Dermis microvascular lymphatic vessel endothelial cell (primary cell): ENCODE results near the gene SLC7A11. TPM values are rescaled to one million over a fixed set of nuclear protein-coding genes. Genes with fewer than 3 reads are reported as not detected.
"Not testable (repeated sequence)": the region's sequence is repeated elsewhere in the genome, so short reads cannot be mapped to it uniquely, and the experiment has no call there.

Source experiments
- DNase-seq, 2 donors: peaks; one replicate each; pipeline versions ENCODE4 v3.0.0 to v3.0.0-alpha.2; 2010; ENCODE audit warnings: low read depth in 2 of 2
- total RNA-seq: library from RNA; depleted of rRNA; stranded (reverse); fragments of >200 nt; gene quantifications from 2 replicates; pipeline ENCODE4 v1.2.1, GENCODE V29; 2014

SLC7A11 gene
- total RNA-seq, 1 donor from 2014 or later = 17.3 TPM

DNA sequence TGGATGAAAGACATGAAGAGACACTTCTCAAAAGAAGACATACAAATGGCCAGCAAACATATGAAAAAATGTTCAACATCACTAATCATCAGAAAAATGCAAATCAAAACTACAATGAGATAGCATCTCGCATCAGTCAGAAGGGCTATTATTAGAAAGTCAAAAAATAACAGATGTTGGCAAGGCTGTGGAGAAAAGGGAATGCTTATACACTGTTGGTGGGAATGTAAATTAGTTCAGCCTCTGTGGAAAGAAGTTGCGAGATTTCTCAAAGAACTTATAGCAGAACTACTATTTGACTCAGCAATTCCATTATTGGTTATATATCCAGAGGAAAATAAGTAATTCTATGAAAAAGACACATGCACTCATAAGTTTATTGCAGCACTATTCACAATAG, 31.6 kb downstream of the SLC7A11 start:
- DNase-seq = not testable (repeated sequence)

DNA sequence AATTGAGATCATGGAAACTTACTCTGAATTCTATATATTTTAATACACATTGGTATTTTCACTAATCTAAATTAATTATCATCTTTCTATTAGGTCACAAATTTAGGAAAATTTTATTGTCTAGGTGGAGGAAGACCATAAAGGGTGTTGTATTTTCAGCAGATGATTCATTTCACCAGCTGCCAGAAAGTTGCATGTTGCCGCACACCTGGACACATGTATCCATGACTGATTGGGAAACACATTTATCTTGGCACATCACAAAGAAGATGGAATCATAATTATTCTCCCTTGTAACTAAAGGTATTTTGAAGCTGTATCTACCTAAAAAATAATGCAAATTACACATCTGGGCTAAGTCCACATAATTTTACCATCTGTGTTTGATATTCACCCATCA, 33.1 kb downstream of the SLC7A11 start:
- DNase-seq = no peak

DNA sequence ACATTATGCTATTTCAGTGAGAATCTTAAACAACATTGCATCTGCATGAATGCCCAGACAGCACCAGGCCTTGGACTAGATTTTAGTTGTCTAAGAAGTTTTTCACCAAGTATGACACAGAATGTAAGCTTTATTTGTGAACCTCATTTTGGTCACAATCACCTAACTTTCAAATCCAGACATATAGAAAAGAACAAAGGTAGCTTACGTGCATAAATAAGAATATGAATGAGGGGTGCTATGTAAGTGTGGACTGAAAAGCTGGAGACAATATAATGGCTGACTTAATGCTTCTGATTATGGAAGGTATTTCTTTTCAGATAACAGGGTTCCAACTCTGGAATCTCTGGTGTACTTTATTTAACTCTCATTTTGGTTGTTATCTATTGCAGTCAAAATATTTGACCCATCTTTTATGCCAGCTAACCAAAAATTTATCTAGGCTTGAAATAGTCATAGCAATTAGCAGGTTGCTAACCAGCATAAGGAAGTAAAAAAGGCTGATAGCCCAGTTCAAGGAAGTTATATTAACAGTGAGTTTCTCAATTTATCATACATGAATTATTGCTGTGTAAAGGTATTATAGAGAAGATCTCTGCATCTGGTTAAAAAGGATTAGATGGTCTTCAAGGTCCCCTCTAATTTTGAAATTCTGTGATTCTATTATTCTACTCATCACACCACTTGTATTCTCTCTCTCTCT, 36.5 kb downstream of the SLC7A11 start:
- DNase-seq = no peak

DNA sequence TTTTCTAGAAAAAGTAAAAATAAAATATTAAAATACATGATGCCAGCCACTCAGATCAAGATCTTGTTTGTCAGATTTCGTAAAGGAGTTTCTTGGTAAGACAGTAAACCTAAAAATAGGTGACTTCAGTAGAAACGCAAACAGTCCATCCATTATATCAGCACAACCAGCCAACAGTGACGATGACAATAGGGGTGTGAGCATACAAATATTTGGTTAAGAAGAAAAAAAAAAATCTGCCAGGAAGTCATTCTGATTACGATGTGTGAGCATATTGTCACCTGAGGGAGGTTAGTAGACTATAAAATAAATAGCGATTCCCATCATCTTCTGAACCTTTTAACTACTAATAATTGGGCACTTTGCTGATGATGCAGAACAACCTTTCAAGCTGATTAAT, 37.6 kb downstream of the SLC7A11 start:
- DNase-seq = no peak

DNA sequence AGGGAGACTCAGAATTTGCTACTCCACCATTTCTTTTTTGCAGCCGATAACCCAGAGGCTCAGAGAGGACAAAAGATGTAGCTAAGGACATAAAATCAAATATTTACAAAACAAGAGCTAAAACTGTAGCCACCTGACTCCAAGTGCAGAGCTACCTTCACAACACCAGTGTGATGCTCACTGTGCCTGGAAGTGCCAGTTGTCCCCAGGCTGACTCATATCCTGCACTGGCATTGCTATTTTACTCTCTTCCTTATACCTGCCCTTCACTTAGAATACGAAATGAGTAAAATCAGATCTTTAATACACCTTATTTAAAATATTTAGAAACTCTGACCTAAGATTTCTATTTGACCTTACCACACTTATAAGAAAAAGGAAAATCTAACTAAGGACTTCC, 39.5 kb downstream of the SLC7A11 start:
- peak in 1 of 2 donors; percentile 24 for DNase-seq

DNA sequence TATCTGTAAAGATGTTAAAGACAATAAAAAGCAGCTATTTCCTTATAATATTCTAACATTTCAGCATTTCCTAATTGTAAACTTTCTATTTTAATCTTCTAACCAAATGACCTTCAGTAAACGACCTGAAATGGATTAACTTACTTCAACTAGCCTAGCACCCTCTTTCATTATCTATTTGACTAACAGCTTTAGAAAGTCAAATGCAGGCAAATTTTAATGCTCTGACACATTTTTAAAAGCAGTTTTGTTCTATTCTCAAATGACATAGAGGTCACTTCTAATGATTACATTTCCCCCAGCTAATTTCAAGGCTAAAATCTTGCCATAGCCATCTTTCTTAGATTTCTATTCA, 41.9 kb downstream of the SLC7A11 start:
- no peak for DNase-seq

DNA sequence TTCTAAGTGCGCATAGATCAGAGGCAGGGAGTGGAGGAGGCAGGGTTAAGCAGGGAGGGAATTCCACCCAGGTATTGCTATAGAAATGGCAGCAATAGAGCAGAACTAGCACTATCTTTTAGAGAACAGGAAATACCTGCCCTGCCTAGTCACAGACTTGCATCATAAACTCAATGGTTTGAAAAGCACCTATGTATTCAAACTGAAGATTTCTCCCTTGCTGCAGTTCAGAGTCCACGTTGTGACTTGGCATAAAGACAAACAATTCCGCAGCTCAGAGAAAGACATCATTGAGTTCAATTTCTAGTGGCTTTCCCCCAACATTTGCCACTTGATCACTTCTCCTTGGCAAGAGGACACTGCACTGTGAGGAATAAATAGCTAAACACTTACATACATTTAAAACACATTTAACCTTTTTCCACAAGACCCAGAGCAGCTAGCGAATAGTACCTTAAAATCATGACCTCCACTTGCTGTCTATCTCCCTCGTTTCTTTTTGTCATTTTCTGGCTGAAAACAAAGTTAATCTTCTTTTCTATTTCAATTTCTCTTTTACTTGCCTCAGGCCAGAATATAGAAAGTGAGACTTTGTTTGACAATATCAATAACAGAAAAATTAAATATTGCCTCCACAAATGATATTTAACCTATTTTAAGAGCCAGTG, 42.4 kb downstream of the SLC7A11 start:
- DNase-seq = peak; percentile 57 to 78

DNA sequence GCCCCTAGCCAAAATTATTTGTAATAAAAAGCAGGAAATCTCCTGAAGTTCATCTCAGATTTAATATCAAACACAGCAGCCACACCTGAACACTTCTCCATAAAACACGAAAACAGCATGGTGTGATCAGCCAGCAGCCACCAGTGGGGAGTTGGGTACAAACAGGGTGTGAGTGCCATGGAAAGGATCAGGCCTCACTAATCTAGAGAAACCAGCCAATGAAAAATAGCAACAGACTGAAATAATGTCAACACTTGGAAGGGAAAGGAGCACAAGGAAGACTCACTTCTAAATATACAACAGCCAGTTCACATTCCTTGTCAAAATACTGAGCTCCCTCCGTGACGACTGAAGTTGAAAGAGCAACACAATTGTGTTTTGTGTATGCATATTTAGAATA, 46.0 kb downstream of the SLC7A11 start:
- DNase-seq = no peak

DNA sequence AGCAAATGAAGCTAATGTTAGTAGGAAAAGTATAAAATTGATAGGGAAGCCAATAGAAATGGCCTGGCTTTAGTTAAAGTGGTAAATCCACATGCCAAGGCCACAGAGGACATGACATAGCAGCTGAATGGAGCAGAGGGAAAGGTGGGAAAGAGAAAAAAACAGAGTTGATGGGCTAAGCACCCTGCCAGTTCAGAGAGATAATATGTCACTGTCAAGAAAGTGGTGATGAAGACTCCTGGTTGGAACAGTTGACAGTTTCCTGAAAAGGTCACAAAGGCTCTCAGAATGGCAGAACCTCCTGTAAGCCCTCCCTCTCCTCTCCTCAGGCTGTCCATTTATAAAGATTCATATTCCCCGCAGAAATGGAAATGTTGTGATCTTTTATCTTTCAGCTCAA, 48.2 kb downstream of the SLC7A11 start:
- no peak for DNase-seq

DNA sequence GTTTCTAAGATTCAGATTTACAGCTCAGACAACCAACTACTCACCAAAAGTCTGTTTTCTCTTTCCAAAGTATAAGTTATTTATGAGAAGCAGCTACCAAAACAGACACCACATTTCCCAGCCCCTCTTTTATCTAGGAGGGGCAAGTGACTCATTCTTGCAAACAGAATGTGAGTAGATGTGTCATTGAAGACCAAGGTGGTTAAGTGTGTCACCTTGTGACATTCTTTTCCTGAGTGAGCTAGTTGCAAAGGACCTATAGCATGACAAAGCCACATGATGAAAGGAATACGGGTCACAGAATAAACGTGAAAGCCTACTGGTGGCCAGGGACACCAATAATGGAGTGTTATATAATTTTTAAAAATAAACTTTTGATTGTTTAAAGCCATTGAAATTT, 50.0 kb downstream of the SLC7A11 start:
- DNase-seq = peak in 1 of 2 donors; percentile 53

DNA sequence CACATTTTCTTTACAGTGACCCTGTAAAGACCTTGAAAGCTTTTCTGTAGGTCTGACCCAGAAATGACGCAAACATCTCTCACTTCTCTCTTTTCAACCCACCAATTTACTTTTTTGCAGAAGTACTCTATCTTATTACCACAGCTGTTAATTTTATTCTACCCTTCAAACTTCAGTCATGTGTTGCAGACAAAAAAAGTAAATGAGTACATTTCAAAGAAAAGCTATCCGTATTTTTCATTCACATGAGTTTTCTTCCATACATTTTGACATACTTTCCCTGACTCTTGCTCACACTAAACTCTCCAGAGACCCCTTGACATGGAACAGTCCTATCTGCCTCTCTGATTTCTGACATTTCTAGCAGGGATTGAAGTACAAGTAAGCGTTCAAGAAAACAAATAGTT, 51.7 kb downstream of the SLC7A11 start:
- no peak for DNase-seq

DNA sequence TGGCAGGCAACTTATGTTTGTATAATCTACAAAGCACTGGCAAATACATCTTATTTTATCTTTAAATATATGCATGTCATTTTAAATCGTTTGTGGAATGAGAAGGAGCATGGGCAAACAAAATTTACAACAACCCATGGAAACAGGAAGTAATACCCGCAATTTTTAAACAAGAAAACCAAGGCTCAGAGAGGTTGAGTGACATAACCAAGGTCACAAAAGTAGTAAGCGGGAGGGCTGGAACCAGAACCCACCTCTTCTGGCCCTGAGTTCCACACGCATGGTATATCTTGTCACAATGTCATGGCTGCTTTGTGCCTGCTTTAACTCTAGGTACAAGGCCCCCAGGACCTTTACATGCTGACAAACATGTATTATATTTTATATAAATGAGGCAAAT, 52.9 kb downstream of the SLC7A11 start:
- no peak for DNase-seq

DNA sequence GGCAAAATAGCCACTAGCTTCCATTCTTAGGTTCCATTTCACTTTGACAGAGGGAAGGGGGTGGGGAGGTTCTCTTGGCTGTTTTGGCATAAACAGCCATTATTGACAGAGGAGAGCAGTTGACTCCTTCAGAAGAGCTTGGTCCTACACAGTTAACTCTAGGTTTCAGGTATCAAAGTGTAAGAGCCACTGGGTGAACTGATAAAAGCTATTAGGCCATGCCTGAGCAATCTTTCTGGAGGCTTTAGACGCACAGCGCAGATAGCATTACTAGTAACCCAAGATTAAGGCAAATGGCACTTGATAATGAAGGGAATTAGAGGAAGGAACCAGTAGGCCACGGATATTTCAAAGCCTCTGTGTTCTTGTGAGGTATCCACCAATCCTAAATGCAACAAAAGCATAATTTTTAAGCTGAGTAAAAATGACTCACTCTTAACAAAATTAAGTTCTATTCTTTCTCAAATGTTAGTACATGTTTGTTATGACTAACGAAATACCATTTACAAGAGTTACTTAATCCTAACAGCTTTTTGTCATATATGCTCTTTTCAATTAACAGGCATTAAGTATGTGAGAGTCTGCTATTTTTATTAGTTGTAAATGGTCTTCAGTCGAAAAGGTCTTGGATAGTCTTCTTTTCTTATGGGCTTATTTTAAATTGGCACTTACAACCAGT, 53.6 kb downstream of the SLC7A11 start:
- DNase-seq = no peak

DNA sequence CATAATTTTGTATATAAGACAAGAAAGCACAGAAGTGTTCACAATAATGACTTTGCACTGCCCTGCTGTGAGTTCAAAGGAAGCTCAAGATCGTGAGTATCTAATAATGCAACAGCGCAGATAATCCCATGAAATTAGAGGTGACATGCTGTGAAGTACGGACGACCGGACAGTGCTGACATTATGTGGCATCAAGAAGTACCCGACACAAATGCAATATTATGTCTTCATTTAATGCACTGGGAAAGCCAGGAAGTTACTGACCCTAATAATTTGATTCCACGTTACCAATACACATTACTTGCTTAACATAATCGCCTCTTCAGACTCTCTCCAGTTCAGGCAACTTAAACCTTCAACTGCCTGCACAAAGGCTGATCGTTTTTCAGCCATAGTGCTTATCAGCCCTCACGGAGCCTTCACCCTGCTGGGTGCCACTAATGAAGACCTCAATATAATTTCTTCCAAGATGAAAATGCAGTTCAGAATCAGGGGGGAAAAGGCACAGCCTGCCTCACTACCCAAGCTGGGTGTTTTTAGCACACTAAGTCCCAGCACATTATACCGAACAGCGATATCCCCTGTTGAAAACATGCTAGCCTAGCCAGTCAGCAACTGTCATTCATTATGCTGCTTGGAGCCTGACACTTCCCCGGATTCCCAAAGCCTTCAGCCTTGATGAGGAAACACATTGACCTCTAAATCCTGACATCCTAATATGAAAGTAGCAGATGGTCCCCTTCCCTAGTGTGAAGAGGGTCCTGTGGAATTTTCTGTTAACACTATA, 56.1 kb downstream of the SLC7A11 start:
- no peak for DNase-seq

DNA sequence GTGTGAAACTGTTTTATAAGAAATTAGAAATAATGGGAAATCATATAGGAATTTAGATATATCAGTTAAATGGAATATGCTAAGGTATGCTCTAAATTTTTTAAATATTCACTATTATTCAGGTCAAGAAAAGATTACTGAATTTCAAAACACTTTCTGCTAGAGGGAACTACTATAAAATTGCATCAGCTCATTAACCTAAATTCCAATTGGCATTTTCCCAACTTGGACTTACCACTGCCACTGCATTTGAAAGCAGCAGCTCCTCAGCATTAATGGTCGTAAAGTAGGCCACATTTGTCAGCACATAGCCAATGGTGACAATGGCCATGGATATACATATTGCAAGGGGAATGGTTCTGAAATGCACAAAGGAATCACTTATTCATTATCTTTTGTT, 57.3 kb downstream of the SLC7A11 start:
- DNase-seq = no peak

DNA sequence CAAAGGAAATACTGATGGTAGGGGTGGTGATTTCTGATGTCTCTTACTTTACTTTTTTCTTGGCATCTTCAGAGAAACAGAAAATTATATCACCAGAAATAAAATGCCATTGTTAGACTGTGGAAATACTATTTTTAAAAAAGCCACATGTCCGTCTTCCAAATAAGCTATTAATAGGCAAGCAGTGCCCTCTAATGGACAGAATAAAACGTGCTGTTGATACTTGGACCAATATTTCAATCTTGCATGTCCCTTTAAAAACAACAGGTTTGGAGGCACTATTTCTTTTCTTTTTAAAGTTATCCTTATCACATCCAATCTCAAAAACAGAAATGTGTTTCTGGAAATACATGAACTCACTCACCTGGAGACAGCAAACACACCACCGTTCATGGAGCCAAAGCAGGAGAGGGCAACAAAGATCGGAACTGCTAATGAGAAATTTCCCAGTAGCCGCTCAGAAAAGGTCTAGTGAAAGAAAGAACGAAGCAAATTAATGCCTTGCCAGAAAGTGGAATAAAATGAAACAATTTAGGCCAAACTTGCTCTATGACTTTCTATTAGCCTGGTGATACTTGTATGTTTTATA, 59.2 kb downstream of the SLC7A11 start:
- DNase-seq = peak; percentile 74 to 79

DNA sequence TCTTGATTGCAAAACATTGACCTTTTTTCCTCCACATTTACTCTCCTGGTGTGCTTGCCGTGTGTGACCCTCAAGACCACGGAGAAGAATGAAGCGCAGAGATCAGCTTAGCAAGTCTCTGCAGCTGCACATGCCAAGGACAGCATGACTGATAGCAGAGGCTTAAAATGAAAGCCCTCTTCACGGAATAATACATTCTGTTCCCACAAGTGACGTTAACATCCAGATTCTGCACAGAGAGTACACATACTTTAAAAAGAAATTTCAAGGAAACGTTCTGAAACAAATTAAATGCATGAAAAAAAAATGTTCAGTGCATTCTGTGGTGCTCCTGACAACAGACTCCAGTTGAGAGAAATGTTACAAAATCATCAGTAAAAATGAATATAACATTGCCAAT, 60.9 kb downstream of the SLC7A11 start:
- no peak for DNase-seq

DNA sequence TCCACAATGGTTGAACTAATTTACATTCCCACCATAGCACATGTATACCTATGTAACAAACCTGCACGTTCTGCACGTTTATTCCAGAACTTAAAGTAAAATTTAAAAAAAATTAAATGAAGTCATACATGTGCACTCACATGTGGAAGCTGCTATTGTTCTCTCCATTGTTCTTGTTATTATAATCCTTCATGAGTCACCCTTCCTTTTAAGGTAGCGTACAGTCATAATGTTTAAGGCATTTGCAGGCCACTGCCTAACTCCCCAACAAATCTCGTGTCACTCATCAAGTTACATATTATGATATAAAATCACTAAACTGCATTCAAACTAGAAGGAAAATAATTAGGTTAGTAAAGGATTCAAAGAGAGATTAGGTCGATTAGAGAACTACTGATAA, 63.6 kb downstream of the SLC7A11 start:
- DNase-seq = peak; percentile 40 to 89

DNA sequence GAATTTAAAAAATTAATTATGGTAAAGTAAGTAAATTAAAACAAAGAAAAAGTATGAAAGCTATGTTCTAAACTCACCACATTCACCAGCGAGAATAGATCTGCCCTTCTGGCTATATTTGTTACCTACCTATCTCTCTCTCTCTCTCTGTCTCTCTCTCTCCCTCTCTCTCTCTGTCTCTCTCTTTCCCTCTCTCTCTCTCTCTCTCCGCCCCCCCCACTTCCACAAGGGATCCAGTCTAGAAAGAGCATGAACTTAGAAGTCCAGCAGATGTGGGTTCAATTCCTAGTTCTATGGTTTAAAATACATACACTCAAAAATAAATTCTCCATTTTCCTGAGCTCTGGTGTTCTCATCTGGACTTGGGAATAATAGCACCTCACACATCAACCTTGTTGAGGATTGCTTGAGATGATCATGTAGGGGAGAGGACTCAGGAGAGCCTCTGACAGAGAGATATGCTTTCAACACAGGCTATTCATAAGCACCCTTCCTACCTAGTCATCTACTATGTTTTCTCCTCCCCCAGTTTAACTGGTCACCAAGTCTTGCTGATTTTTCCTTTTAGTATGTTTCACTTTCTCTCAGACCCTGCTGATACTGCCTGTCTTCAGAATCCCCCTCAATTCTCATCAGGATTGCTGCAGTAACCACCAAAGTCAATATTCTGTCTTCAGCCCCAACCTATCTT, 64.7 kb downstream of the SLC7A11 start:
- DNase-seq = no peak

DNA sequence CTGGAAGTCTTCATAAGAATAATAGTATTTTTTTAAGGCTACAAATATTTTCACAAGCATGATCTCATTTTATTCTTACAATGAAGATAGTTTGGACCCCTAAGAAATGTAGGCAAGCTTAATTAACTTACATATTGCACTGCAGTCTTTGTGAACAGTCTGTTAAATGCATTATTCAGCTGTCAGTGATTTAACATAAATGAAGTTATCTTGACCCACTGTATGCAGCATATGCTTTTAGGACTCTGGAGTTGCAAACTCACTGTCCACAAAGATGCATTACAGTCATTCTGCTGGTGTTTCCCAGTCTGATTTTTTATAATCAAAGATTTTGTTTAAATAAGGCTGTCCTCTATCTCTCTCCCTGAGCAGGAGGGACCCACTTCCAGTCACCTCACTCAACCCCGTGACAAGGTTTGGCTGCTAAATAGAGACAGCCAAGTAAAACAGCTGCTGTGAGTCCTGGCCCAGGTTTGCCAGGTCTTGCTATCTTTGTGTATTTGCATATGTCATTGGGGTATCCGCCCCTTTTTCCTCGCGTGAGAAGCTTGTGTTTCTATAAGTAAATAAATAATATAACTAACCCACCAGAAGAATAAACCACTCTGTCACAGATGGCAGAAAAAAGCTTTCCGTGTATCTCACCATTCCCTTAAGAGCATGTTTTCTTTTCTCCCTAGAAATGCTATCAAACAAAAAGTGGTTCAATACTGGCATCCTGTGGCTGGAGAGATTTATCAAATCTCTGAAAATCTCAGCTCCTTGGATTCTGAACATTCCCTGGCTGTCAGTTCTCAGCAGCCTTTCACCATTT, 67.0 kb downstream of the SLC7A11 start:
- peak in 1 of 2 donors; percentile 41 for DNase-seq
